ENCODE data around the gene PYCR2.

Gene PYCR2

GRCh38 chr1:225899044-225899925 lies 24.8 kb downstream of the PYCR2 start:
- Mint-ChIP-seq H3K4me1 (peaks cover 19% of the 10 kb centered on the region), H3K27me3 (ENCODE audit: low read depth, poor library complexity) (peaks cover 3% of the 10 kb centered on the region), H3K9me3 (no peaks in the 10 kb centered on the region), H3K4me3 (no peak overlapping the region), H3K36me3 (ENCODE audit: low read depth) (peaks cover 6% of the 10 kb centered on the region), H3K27ac (peak overlapping the region; percentile 5)
- TF ChIP-seq, protein P1, sequence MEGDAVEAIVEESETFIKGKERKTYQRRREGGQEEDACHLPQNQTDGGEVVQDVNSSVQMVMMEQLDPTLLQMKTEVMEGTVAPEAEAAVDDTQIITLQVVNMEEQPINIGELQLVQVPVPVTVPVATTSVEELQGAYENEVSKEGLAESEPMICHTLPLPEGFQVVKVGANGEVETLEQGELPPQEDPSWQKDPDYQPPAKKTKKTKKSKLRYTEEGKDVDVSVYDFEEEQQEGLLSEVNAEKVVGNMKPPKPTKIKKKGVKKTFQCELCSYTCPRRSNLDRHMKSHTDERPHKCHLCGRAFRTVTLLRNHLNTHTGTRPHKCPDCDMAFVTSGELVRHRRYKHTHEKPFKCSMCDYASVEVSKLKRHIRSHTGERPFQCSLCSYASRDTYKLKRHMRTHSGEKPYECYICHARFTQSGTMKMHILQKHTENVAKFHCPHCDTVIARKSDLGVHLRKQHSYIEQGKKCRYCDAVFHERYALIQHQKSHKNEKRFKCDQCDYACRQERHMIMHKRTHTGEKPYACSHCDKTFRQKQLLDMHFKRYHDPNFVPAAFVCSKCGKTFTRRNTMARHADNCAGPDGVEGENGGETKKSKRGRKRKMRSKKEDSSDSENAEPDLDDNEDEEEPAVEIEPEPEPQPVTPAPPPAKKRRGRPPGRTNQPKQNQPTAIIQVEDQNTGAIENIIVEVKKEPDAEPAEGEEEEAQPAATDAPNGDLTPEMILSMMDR (IDR thresholded peaks at IDR 0.05) = no peak
- DNase-seq = no peak

GRCh38 chr1:225897595-225898514 lies 26.2 kb downstream of the PYCR2 start:
- Mint-ChIP-seq H3K9me3 (no peaks in the 10 kb centered on the region), H3K4me3 (no peak overlapping the region), H3K27me3 (ENCODE audit: low read depth, poor library complexity) (peaks cover 6% of the 10 kb centered on the region), H3K4me1 (peaks cover 19% of the 10 kb centered on the region), H3K27ac (no peak overlapping the region), H3K36me3 (ENCODE audit: low read depth) (no peaks in the 10 kb centered on the region)
- DNase-seq = no peak
- TF ChIP-seq, protein P1 (IDR thresholded peaks at IDR 0.05) = no peak

GRCh38 chr1:225896937-225897549 lies 27.0 kb downstream of the PYCR2 start:
- no peak for DNase-seq
- TF ChIP-seq, protein P1 (IDR thresholded peaks at IDR 0.05) = no peak
- H3K36me3 Mint-ChIP-seq (ENCODE audit: low read depth) = no peaks in the 10 kb centered on the region
- no peaks in the 10 kb centered on the region for H3K9me3 Mint-ChIP-seq
- H3K4me3 Mint-ChIP-seq = no peak overlapping the region
- H3K4me1 Mint-ChIP-seq = peaks cover 19% of the 10 kb centered on the region
- peaks cover 6% of the 10 kb centered on the region for H3K27me3 Mint-ChIP-seq (ENCODE audit: low read depth, poor library complexity)
- no peak overlapping the region for H3K27ac Mint-ChIP-seq

GRCh38 chr1:225896494-225896893 lies 27.6 kb downstream of the PYCR2 start:
- H3K36me3 Mint-ChIP-seq (ENCODE audit: low read depth) = no peaks in the 10 kb centered on the region
- no peak for DNase-seq
- H3K4me1 Mint-ChIP-seq = peaks cover 24% of the 10 kb centered on the region
- peaks cover 6% of the 10 kb centered on the region for H3K27me3 Mint-ChIP-seq (ENCODE audit: low read depth, poor library complexity)
- H3K9me3 Mint-ChIP-seq = no peaks in the 10 kb centered on the region
- H3K27ac Mint-ChIP-seq = no peak overlapping the region
- TF ChIP-seq, protein P1 (IDR thresholded peaks at IDR 0.05) = no peak
- no peak overlapping the region for H3K4me3 Mint-ChIP-seq

- H3K4me3 Mint-ChIP-seq = no peak overlapping the region
- H3K4me1 Mint-ChIP-seq = peaks cover 39% of the 10 kb centered on the region
- H3K9me3 Mint-ChIP-seq = no peaks in the 10 kb centered on the region
- no peak for DNase-seq
- peaks cover 3% of the 10 kb centered on the region for H3K27me3 Mint-ChIP-seq (ENCODE audit: low read depth, poor library complexity)
- no peaks in the 10 kb centered on the region for H3K36me3 Mint-ChIP-seq (ENCODE audit: low read depth)
- TF ChIP-seq, protein P1 (IDR thresholded peaks at IDR 0.05) = no peak
- no peak overlapping the region for H3K27ac Mint-ChIP-seq
Measured at GRCh38 chr1:225892307-225892706, 31.7 kb downstream of the PYCR2 start.
